GM12874 (cell line): ENCODE results near the gene PIAS4.

Experiments
- CTCF ChIP-seq: IDR thresholded peaks from 2 replicates; pipeline ENCODE4 v1.5.1; 2011; ENCODE audit warnings: low read depth, mild to moderate bottlenecking, control low read depth, low read length, moderate library complexity; ENCODE audit not compliant: insufficient read depth

The PIAS4 gene

DNA sequence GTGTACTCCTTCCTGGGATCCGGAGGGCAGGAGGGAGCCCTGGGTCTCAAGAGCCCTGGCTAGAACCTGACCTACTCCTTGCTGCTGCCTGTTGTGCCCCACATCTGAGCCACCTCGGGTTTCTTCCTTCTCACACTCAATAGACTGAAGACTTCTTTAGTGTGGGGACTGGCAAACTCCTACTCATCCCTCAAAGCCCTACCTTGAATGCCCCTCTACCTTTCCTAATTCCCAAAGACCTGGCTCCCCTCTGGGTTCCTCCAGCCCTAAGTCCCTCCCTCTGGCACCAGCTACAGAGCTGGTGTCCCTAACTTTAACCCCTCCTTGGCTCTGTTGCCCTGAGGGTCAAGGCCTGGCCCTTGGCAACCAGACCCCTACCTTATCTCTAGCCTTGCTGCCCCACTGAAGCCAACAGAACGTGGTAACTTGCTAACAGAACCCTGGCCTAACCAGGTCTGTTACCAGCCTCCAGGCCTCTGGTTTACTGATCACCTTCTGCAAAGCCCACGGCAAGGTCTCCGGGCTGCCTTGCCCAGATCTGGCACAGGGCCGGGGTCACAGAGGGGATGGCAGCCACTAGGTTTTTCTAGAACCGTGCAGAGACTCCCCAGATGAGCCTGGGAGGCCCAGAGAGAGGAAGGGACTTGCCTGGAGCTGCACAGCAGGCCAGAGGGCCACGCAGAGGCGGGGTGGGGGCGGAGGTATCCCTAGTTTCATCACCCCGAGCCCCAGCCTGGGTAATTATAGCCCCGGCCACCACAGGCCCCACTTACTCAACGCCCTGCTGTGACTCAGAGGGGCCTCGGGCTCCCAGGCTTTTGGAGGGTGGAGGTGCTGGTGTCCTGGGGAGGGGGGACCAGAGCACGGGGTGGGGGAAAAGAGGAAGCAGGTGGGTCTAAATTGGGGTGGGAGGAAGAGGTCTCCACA lies 43.9 kb downstream of the PIAS4 start:
- TF ChIP-seq CTCF, result no peak

- no peak for TF ChIP-seq CTCF
Observed at GRCh38 chr19:4052114-4052992, 44.8 kb downstream of the PIAS4 start.

DNA sequence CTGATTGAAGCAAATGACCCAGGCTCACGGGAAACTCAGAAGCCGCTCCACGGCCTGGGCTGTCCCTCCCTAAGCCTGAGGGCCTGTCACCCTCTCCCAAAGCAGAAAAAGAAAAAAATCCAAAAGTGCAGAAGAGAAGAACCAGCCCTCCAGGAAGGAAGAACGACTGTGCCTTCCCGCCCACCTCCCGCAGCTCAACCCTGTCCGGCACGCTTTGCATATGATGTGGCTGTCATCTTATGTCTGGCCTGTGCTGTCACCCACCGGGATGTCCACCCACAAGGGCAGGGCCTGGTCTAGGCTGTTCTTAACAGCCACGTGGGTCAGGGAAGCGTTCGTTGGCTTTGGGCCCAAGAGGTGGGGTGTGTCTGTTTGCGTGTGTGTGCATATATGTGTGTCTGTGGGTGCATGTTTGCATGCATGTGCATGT lies 45.5 kb downstream of the PIAS4 start:
- TF ChIP-seq CTCF, result no peak

GRCh38 chr19:4053423-4054324 lies 46.1 kb downstream of the PIAS4 start:
- no peak for TF ChIP-seq CTCF

DNA sequence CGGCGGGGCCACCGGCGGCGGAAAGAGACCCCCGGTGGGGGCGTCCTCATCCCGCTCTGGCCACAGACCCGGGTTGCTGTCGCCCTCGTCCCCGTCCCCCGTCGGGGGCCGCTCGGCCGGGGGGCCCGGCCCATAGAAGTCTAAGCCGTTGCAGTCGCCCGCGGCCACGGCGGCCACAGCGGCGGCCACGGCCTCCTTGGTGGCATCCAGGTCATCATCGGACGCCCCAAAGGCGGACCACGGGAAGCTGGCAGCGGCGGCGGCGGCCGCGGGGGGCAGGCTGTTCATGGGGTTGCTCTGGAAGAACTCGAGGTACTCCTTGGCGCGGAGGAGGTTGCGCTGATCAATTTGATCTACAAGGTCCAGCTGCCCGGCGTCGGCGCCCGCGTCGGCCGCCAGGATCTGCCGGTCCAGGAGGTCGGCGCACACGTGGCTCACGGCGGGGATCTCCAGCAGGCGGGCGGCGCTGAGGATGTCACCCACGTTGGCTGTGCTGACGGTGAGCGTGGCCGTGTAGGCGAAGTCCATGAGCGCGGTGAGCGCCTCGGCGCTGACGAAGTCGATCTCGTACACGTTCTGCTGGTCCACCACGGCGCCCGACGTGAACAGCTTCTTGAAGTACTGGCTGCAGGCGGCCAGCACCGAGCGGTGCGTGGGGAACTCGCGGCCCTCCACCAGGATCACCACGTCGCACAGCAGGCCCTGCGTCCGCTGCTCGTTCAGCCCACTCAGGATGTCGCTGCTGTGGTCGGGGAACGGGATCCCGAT lies 47.1 kb downstream of the PIAS4 start:
- TF ChIP-seq CTCF, result no peak

GRCh38 chr19:4055209-4055552 lies 47.6 kb downstream of the PIAS4 start:
- TF ChIP-seq CTCF, result no peak
